Esophagus squamous epithelium (tissue), 4 donors: Measurements from ENCODE around the gene ACAA1.

Experiments
- CTCF ChIP-seq, 6 experiments: fragments of 450-650 bp in 4 of 6; fragments of 200-600 bp in 2 of 6; sonication (generic) in 2 of 6; IDR thresholded peaks; one replicate each; pipeline ENCODE4 v1.5.1; 2016 to 2019; ENCODE audit warnings: antibody characterized with exemption in 6 of 6, mild to moderate bottlenecking in 4 of 6, moderate library complexity in 4 of 6
- POLR2A ChIP-seq, 4 donors: fragments of 450-650 bp; IDR thresholded peaks; one replicate each; pipeline ENCODE4 v1.6.1; 2017; ENCODE audit warnings: antibody characterized with exemption in 4 of 4, mild to moderate bottlenecking in 4 of 4, moderate library complexity in 3 of 4

- TF ChIP-seq CTCF (IDR thresholded peaks at IDR 0.05) (no peak), POLR2A (IDR thresholded peaks at IDR 0.05) (no peak)
These were observed 11.4 kb downstream of the ACAA1 start for GRCh38 chr3:38125305-38126120.
